CD4-positive, CD25-positive, alpha-beta regulatory T cell (primary cell): ENCODE data around the gene PIM1. TPM values are rescaled to one million over a fixed set of nuclear protein-coding genes. Genes with fewer than 3 reads are reported as not detected.
A peak's percentile ranks its signal among the peaks of the same experiment; 100 is the strongest.

Experiments used
- ATAC-seq, 2 donors: fragments of 150-1000 bp; cut with Tn5 transposase; one replicate each; pipeline ENCODE4 v1.10.0; 2021; ENCODE audit warnings: low read depth in 2 of 2, moderate number of reproducible peaks in 2 of 2, moderate library complexity in 1 of 2
- DNase-seq, 3 donors: peaks; one replicate each; pipeline versions ENCODE4 v3.0.0 to v3.0.0-alpha.2; 2012 to 2022; ENCODE audit warnings: mixed read lengths in 1 of 3
- H3K27ac ChIP-seq: one replicate; pipeline ENCODE4 v1.7.0; 2013; ENCODE audit warnings: mild to moderate bottlenecking, low read length; ENCODE audit not compliant: insufficient read depth, poor library complexity, severe bottlenecking
- H3K27me3 ChIP-seq: one replicate; pipeline ENCODE4 v1.7.0; 2013; ENCODE audit warnings: low read length; ENCODE audit not compliant: control insufficient read depth, insufficient read depth
- H3K36me3 ChIP-seq: one replicate; pipeline ENCODE4 v1.7.0; 2013; ENCODE audit warnings: mild to moderate bottlenecking, low read length, moderate library complexity; ENCODE audit not compliant: control insufficient read depth, insufficient read depth
- H3K4me1 ChIP-seq: 2 replicates; pipeline ENCODE4 v1.7.0; 2013; ENCODE audit warnings: mild to moderate bottlenecking, low read length; ENCODE audit not compliant: insufficient read depth, control insufficient read depth, poor library complexity, severe bottlenecking
- H3K4me3 ChIP-seq: one replicate; pipeline ENCODE4 v1.7.0; 2013; ENCODE audit warnings: low read depth, mild to moderate bottlenecking, low read length, moderate library complexity
- H3K9me3 ChIP-seq, 2 experiments: 1 replicate in 1 of 2; 2 replicates in 1 of 2; pipeline ENCODE4 v1.7.0; 2013; ENCODE audit warnings: low read length in 2 of 2, mild to moderate bottlenecking in 1 of 2, moderate library complexity in 1 of 2; ENCODE audit not compliant: control insufficient read depth in 2 of 2
- H3K27ac Mint-ChIP-seq, 3 donors: one replicate each; pipeline ENCODE4 v1.8.0; 2020 to 2022; ENCODE audit warnings: mild to moderate bottlenecking in 3 of 3, mixed read lengths in 3 of 3, moderate library complexity in 2 of 3
- H3K27me3 Mint-ChIP-seq: one replicate; pipeline ENCODE4 v1.8.0; 2022; ENCODE audit warnings: mild to moderate bottlenecking, mixed read lengths
- H3K36me3 Mint-ChIP-seq: one replicate; pipeline ENCODE4 v1.8.0; 2020; ENCODE audit warnings: mixed read lengths
- H3K4me1 Mint-ChIP-seq, 4 donors: one replicate each; pipeline ENCODE4 v1.8.0; 2020 to 2022; ENCODE audit warnings: mixed read lengths in 4 of 4, mild to moderate bottlenecking in 1 of 4
- H3K4me3 Mint-ChIP-seq, 4 donors: one replicate each; pipeline ENCODE4 v1.8.0; 2020 to 2022; ENCODE audit warnings: mild to moderate bottlenecking in 4 of 4, mixed read lengths in 4 of 4, moderate library complexity in 3 of 4
- H3K9me3 Mint-ChIP-seq, 7 donors: one replicate each; pipeline ENCODE4 v1.8.0; 2020 to 2022; ENCODE audit warnings: mixed read lengths in 7 of 7, mild to moderate bottlenecking in 3 of 7, moderate library complexity in 2 of 7
- polyA plus RNA-seq, 4 donors: library from polyadenylated mRNA; unstranded; fragments of 300-500 nt; fragmentation: Illumina TruSeq; gene quantifications; one replicate each; pipeline ENCODE4 v1.2.3, GENCODE V29; 2021
- total RNA-seq: library from RNA; stranded (reverse); gene quantifications from one replicate; pipeline ENCODE4 v1.2.3, GENCODE V29; 2022

PIM1 gene
- total RNA-seq (161 TPM), polyA plus RNA-seq (100 to 1,000 TPM; 105 to 149 (median 127) TPM)

- Mint-ChIP-seq H3K4me3 (peak within 1 kb of the TSS; percentile 93 to 100 (median 98)), H3K9me3 (no peaks in the 10 kb centered on the region), H3K36me3 (peaks cover 36% of the 10 kb centered on the region), H3K27me3 (peaks cover 11% of the 10 kb centered on the region), H3K4me1 (peaks cover 22 to 42% (median 26%) of the 10 kb centered on the region in 4 donors), H3K27ac (peak within 1 kb of the TSS; percentile 94 to 98 (median 97))
- Histone ChIP-seq H3K4me1 (peaks cover 39% of the 10 kb centered on the region), H3K9me3 (no peaks in the 10 kb centered on the region), H3K4me3 (peak within 1 kb of the TSS; percentile 98), H3K27me3 (no peaks in the 10 kb centered on the region), H3K36me3 (peaks cover 26% of the 10 kb centered on the region), H3K27ac (peak within 1 kb of the TSS; percentile 82)
- ATAC-seq (peak; percentile 80 to 84), DNase-seq (peak; percentile 95 to 99 (median 99))
Observed at GRCh38 chr6:37169496-37170272, at the start of gene PIM1. TSS of gene PIM1 (plus strand) at chr6:37170152. CDS start at chr6:37170576, 424 bp downstream.

- Mint-ChIP-seq H3K27ac (no peak overlapping the region), H3K9me3 (no peaks in the 10 kb centered on the region), H3K4me1 (peaks cover 3 to 6% (median 4%) of the 10 kb centered on the region in 4 donors), H3K27me3 (peaks cover 7% of the 10 kb centered on the region), H3K36me3 (no peaks in the 10 kb centered on the region), H3K4me3 (no peak overlapping the region)
- H3K4me1 ChIP-seq: no peaks in the 10 kb centered on the region
- ATAC-seq: no peak
- no peak overlapping the region for H3K4me3 ChIP-seq
- H3K36me3 ChIP-seq: no peaks in the 10 kb centered on the region
- H3K27me3 ChIP-seq: no peaks in the 10 kb centered on the region
- no peak for DNase-seq
- no peaks in the 10 kb centered on the region for H3K9me3 ChIP-seq
- H3K27ac ChIP-seq: no peak overlapping the region
Observed at GRCh38 chr6:37121556-37121955, 48.4 kb upstream of the PIM1 start.

- Histone ChIP-seq H3K4me3 (no peak overlapping the region), H3K27ac (no peak overlapping the region), H3K9me3 (no peaks in the 10 kb centered on the region), H3K27me3 (no peaks in the 10 kb centered on the region), H3K36me3 (no peaks in the 10 kb centered on the region), H3K4me1 (no peaks in the 10 kb centered on the region)
- H3K27me3 Mint-ChIP-seq: peaks cover 9% of the 10 kb centered on the region
- no peak for DNase-seq
- H3K9me3 Mint-ChIP-seq: no peaks in the 10 kb centered on the region
- no peak overlapping the region for H3K27ac Mint-ChIP-seq
- H3K36me3 Mint-ChIP-seq: no peaks in the 10 kb centered on the region
- no peak overlapping the region for H3K4me3 Mint-ChIP-seq
- H3K4me1 Mint-ChIP-seq: peaks cover 3 to 6% (median 4%) of the 10 kb centered on the region in 4 donors
- no peak for ATAC-seq
Observed at GRCh38 chr6:37122861-37123260, 47.1 kb upstream of the PIM1 start.

- H3K36me3 ChIP-seq: no peaks in the 10 kb centered on the region
- Mint-ChIP-seq H3K27me3 (peaks cover 9% of the 10 kb centered on the region), H3K27ac (no peak overlapping the region), H3K4me3 (no peak overlapping the region), H3K9me3 (no peaks in the 10 kb centered on the region), H3K36me3 (no peaks in the 10 kb centered on the region), H3K4me1 (peaks cover 3 to 5% (median 4%) of the 10 kb centered on the region in 4 donors)
- no peaks in the 10 kb centered on the region for H3K4me1 ChIP-seq
- DNase-seq (no peak), ATAC-seq (no peak)
- no peaks in the 10 kb centered on the region for H3K27me3 ChIP-seq
- no peaks in the 10 kb centered on the region for H3K9me3 ChIP-seq
- no peak overlapping the region for H3K27ac ChIP-seq
- H3K4me3 ChIP-seq: no peak overlapping the region
Observed at GRCh38 chr6:37123957-37124729, 45.8 kb upstream of the PIM1 start.

GRCh38 chr6:37125774-37126492 is 44.0 kb upstream of the PIM1 start:
- peak overlapping the region in 1 of 3 donors; percentile 38 for H3K27ac Mint-ChIP-seq
- H3K36me3 Mint-ChIP-seq: no peaks in the 10 kb centered on the region
- Histone ChIP-seq H3K4me3 (no peak overlapping the region), H3K9me3 (no peaks in the 10 kb centered on the region), H3K36me3 (no peaks in the 10 kb centered on the region), H3K27ac (no peak overlapping the region), H3K27me3 (no peaks in the 10 kb centered on the region), H3K4me1 (no peaks in the 10 kb centered on the region)
- peaks cover 0 to 3% (median 0%) of the 10 kb centered on the region in 4 donors for H3K4me1 Mint-ChIP-seq
- no peak overlapping the region for H3K4me3 Mint-ChIP-seq
- ATAC-seq (no peak), DNase-seq (no peak)
- no peaks in the 10 kb centered on the region for H3K9me3 Mint-ChIP-seq
- peaks cover 5% of the 10 kb centered on the region for H3K27me3 Mint-ChIP-seq

- peak overlapping the region in 1 of 3 donors; percentile 38 for H3K27ac Mint-ChIP-seq
- no peaks in the 10 kb centered on the region for H3K36me3 Mint-ChIP-seq
- peaks cover 5% of the 10 kb centered on the region for H3K27me3 Mint-ChIP-seq
- no peaks in the 10 kb centered on the region for H3K27me3 ChIP-seq
- no peaks in the 10 kb centered on the region for H3K9me3 Mint-ChIP-seq
- peaks cover 0 to 3% (median 0%) of the 10 kb centered on the region in 4 donors for H3K4me1 Mint-ChIP-seq
- H3K9me3 ChIP-seq: no peaks in the 10 kb centered on the region
- no peaks in the 10 kb centered on the region for H3K4me1 ChIP-seq
- DNase-seq (no peak), ATAC-seq (no peak)
- no peak overlapping the region for H3K27ac ChIP-seq
- no peak overlapping the region for H3K4me3 ChIP-seq
- H3K36me3 ChIP-seq: no peaks in the 10 kb centered on the region
- H3K4me3 Mint-ChIP-seq: no peak overlapping the region
Observed at GRCh38 chr6:37126493-37126958, 43.4 kb upstream of the PIM1 start.

GRCh38 chr6:37126961-37127616 is 42.9 kb upstream of the PIM1 start:
- Mint-ChIP-seq H3K27ac (peak overlapping the region in 1 of 3 donors; percentile 38), H3K27me3 (peaks cover 5% of the 10 kb centered on the region), H3K4me1 (peaks cover 0 to 3% (median 0%) of the 10 kb centered on the region in 4 donors), H3K36me3 (no peaks in the 10 kb centered on the region), H3K9me3 (no peaks in the 10 kb centered on the region), H3K4me3 (no peak overlapping the region)
- Histone ChIP-seq H3K9me3 (no peaks in the 10 kb centered on the region), H3K4me1 (no peaks in the 10 kb centered on the region), H3K27ac (no peak overlapping the region), H3K36me3 (no peaks in the 10 kb centered on the region), H3K27me3 (no peaks in the 10 kb centered on the region), H3K4me3 (no peak overlapping the region)
- DNase-seq (no peak), ATAC-seq (no peak)
